Epithelial cell of prostate (primary cell): ENCODE results near the gene DCAF8L1.
"Not testable (repeated sequence)": the region's sequence is repeated elsewhere in the genome, so short reads cannot be mapped to it uniquely, and the experiment has no call there.

Experiments
- DNase-seq: peaks from one replicate; pipeline ENCODE4 v3.0.0-alpha.2; 2011; ENCODE audit warnings: low read depth, low spot score
- H3K27ac ChIP-seq: fragments of 450-650 bp; 2 replicates; pipeline ENCODE4 v1.5.1; 2017; ENCODE audit warnings: mild to moderate bottlenecking

Gene DCAF8L1

DNA sequence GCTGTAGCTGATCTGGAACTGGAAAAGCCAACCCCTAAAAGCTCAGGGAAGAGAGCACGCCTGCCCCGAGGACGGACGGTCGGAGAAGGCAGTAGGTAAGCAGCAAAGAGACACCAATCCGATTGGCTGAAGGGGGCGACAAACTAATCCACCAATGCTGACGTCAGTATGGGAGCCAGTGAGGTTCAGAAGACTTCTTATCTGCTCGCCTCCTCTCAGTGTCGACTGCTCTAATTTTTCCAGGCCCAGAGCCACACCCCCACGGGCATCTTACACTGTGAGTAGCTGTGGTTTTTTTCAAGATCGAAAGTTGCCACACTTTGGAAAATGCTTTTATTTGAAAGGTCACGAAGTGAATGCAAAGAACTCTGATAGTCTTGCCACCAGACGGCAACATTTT, at the start of gene DCAF8L1:
Gene DCAF8L1, minus strand, starts transcription at position 101 of the 400 bp plus-strand sequence. CDS start 115 bp downstream, outside the sequence.
- DNase-seq = no peak
- no peak within 1 kb of the TSS for H3K27ac ChIP-seq

DNA sequence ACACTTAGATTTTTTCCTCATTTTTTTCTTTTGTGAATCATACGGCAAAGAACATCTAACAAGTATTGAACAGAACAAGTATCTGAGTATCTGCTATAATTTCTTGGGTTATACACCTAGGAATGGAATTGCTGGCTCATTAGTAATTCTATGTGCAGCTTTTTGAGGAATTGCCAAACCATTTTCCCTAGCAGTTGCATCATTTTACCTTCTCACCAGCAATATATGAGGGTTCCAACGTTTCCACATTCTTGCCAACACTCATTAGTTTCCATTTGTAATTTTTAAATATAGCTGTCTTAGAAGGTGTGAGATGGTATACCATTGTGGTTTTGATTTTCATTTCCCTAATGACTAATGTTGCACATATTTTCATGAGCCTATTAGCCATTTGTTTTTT, 41.1 kb upstream of the DCAF8L1 start:
- no peak for DNase-seq

DNA sequence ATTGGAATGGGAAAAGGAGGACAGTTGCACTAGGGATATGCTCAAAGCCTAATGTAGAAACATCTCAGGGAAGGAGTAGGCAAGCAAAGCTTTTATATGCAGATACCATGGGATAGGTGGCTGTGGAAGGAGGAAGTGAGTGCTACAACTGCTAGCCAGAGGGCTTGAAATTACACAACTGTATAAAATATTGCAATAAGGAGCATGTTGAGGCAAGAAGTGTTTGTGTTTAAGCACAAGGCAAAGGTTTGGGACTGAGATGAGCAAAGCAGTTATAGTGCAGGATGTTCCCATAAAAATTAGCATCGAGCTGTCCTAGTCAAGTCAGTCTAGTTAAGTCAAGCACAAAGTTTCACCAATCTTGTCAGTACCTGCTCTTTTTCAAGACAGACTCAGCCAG, 35.6 kb upstream of the DCAF8L1 start:
- peak; percentile 22 for DNase-seq
- H3K27ac ChIP-seq = peak overlapping the region; percentile 58

More for the DNA sequence above, 41.1 kb upstream of the DCAF8L1 start:
- no peak overlapping the region for H3K27ac ChIP-seq

DNA sequence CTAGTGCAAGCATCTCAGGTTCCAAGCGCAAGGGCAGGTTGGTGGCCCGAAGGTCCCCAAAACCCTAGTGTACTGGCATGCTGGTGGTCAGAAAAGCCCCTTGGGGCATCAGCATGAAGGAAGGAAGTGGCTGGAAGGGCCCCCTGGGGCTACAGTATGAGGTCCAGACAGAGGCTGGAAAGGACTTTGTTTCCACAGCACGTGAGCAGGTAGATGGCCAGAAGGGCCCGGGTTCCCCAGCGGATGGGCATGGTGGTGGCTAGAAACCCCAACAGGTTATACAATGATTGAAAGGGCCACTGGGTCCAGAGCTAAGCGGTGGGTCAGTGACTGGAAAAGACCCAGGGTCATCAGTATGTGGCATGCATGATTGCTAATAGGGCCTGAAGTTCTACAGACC, 34.7 kb upstream of the DCAF8L1 start:
- H3K27ac ChIP-seq = peak overlapping the region; percentile 58
- DNase-seq = no peak

DNA sequence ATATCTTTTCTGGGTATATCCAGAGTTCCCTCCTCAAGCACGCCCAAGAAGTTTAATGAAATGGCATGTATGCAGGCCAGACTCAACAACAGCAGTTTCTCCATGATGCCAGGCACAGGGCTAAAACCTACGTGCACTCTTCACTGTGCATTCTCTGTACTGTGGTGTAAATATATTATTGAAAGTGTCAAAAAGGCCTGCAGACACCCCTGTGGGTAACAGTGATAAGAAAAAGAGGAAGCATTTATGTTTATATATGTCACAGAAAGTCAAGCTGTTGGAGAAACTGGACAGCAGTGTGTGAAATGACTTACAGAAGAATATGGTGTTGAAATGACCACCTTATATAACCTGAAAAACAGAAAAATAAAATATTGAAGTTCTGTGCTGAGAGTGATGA, 29.6 kb upstream of the DCAF8L1 start:
- DNase-seq = no peak
- no peak overlapping the region for H3K27ac ChIP-seq

DNA sequence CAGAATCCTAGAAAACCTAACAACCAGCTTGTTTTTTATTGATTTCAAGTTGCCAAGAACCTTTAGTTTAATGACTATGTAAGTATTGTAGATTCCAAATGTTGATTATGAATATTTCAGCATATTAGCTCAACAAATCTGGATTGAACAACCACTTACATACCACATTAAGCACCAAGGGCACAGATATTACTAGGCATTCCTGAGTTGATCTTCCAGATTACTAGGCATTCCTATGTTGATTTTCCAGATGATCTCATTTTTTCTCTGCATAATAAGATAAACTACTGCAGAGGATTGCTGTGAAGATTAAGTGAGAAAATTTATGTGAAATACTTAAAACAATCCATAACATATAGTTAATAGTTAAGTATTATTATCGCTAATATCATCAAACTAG, 17.4 kb upstream of the DCAF8L1 start:
- no peak overlapping the region for H3K27ac ChIP-seq
- DNase-seq = no peak

DNA sequence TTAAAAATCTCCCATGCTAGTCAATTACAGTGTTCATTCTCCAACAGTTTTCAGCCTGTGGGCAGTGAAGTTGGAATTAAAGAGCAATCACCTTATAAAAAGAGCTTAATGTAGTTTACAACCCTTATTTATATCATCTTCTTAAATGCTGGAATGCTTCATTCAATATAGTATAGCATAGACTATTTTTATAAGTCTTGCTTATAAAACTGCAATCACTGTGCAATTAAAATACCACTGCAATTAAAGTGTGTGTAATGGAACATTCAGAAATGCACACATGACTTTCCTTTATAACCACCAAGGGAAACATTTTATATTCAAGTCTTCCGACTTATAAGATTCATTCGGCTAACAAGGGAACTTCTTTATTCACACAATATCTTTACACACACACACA, 16.4 kb upstream of the DCAF8L1 start:
- H3K27ac ChIP-seq = no peak overlapping the region
- no peak for DNase-seq

DNA sequence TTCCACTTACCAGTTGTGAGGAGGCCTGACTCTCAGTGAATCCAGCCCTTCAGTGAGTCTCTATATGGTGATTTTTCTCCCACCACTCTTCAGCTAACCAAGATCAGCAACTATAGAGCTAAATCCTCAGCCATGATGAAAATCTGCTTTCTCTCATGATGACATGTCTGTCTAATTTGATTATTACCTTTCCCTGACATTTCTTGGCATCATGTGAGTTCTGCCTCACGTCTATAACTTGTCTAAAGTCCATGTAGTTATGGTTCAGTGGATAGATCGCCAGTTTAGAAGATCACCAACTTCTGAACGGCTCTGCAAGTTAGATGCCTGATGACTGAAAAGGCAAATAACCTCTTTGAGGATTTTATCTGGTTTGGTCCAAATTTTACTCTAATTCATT, 14.9 kb upstream of the DCAF8L1 start:
- H3K27ac ChIP-seq = no peak overlapping the region

DNA sequence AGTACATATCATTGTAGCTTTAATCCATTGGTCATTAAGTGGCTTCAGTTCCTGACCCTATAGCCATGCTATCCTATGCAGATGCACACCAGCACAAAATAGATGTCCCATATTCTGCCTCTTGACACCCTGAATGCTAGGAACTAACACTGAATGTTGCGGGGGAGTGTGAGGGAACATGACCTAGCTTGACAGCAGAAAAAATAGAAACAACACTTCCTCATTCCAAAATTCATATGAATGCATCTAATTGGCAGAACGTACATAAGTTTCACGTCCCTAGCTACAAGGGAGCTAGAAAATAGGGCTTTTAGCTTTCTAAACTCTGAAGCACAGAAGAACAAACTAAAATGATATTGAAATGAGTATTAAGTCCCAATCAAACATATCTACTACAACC, 14.4 kb upstream of the DCAF8L1 start:
- no peak for DNase-seq
- H3K27ac ChIP-seq = no peak overlapping the region

More for the DNA sequence above, 14.9 kb upstream of the DCAF8L1 start:
- DNase-seq = no peak

DNA sequence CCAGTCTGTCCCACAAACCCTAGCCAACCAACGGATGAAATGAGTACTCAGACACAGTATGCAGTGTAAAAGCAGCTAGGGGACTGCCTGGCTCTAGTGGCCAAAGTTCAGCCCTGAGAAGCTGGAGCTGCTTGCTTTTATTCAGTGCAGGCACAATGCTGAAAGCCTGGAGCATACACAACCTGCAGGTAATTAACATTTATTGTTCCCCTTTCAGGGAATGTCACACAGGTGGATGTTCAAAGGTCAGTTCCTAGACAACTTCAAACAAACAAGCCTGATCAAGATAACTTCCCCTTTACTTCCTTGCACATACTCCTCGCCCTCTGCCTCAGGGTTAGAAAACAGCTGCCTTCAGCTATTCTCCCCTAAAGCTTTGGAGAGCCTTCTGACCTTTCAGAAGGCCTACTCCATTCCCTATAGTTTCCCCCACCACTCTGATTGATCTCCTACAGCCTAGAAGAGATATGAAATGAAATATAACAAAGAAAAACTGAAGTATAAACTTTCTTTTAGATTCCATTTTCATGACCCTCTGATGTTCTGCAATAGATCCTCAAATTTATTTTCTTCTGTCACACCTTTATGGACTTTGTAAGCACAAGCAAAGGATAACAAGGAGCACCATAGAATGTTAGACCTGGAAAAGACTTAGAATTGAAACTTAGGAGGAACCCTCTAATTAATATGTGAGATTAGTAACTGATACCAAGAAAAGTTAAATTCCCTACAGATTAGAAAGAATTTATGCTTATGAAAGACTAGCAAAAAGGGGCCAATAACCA, 6.8 kb upstream of the DCAF8L1 start:
- DNase-seq = no peak

DNA sequence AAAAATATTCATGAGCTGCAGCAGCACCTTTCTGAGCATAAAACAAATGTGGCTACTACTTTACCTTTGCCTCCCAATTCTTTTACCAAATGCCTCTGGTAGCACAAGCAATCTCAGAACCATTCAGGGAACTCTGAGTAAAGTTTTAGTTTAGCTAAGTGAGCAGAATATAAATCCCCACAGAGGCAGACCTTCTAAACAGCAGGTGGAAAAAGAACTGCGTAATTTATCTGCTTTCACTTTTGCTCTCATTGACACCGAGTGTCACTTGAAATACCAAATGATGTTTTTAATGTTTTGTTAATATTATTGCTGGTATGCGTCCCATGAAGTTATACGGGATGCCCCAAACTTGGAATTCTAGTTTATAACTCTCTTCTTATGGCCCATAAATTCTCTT, 4.3 kb downstream of the DCAF8L1 start:
- DNase-seq, H3K27ac ChIP-seq: not testable (repeated sequence)

More for the DNA sequence above, 6.8 kb upstream of the DCAF8L1 start:
- H3K27ac ChIP-seq = no peak overlapping the region

DNA sequence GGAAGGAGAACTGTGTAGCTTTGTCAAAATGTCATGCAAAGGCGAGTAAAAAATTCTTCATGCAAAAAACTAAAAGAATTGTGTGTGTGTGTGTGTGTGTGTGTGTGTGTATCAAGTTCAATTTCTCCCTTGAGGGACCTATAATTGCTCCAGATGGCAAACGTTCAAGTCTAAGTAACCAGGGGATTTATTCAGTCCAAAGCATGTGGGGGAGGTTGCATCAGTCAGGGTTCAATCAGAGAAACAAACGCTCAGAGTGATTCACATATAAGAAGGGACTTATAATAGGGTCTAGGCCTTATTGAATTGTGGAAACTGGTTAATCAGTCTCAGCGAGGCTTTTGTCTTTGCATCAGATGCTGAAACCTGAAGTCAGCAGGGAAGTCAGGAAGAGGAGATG, 5.0 kb downstream of the DCAF8L1 start:
- no peak for DNase-seq
- no peak overlapping the region for H3K27ac ChIP-seq

DNA sequence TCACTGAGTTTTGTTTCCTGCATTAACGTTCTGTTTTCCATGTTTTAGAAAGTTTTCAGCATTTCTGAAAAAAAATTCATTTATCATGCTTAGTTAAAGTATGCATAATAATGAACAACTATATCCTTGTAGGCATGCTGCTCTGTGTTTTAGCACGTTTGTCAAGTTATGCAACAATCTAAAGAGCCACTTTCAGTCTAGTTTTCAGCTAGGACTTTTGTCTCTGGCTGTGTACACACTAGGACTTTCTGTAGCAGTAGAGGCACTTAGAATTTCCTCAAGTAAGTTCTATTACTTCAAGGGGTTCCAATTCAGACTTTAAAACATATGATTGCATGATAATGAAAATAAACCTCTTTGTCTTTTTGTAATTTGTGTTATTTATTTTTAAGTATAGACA, 12.4 kb downstream of the DCAF8L1 start:
- no peak for DNase-seq
- no peak overlapping the region for H3K27ac ChIP-seq

DNA sequence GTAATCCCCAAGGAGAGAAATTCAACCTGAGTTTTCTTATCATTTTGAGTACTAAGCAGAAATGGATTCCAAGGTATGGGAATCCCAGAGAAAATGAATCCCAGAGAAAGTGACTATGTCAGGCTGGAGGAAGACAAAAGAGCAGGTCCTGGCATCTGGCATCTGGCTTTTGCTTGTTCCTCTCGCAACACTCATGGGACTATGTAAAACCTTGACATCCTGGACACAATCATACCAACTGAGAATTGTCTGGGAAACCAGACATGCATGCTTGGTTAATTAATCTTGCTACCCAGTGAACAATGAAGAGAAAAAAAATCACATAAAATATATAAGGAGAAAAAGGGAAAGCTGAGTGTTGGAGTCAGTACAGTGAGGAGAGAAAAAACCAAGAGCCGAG, 12.9 kb downstream of the DCAF8L1 start:
- no peak for DNase-seq

DNA sequence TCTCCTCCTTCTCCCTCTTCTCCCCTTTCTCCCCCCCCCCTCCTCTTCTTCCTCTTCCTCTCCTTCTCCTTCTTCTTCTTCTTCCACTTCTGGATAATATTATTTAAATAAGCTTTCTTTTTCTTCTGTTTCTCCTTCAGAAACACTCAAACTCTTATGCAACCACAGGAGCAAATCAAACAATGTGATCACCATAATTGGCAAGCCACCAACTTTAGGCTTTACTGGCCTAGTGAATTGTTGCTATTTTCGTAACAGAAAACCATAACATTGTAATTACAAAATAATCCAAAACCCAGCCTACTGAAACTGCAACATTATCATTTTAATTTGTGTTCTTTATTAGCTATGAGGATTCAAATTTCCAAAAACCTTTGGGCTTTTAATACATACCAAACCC, 14.3 kb downstream of the DCAF8L1 start:
- no peak for DNase-seq
- H3K27ac ChIP-seq = peak overlapping the region; percentile 64

More for the DNA sequence above, 12.9 kb downstream of the DCAF8L1 start:
- no peak overlapping the region for H3K27ac ChIP-seq

DNA sequence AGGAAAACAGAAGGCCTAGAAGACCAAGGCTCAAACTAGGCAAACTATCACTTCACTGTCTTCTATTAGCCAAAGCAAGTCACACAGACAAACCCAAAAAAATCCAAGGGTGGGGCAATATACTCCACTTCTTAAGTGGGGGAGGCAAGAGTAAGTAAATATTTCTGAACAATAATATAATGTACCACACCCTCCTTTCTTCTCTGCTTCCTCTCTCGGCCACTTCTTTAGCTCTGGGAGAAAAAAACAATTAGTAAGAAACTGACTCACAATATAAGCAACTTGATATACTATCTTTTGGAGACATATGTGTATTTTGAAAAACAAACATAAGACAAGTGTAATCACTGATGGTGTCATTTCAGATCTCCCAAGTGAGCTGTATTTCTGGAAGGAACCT, 14.8 kb downstream of the DCAF8L1 start:
- peak; percentile 27 for DNase-seq
- peak overlapping the region; percentile 64 for H3K27ac ChIP-seq

DNA sequence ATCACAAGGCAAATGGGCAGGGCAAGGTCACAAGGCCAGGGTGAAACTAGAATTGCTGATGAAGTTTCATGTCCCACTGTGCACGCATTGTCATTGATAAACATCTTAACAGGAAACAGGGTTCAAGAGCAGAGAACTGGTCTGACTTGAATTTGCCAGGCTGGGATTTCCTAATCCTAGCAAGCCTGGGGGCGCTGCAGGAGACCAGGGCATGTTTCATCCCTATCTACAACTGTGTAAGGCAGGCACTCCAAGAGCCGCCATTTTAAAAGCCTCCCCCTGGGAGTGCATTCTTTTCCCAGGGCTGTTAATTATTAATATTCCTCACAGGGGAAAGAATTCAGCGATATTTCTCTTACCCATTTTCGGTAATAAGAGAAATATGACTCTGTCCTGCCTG, 15.9 kb downstream of the DCAF8L1 start:
- H3K27ac ChIP-seq = peak overlapping the region; percentile 64

DNA sequence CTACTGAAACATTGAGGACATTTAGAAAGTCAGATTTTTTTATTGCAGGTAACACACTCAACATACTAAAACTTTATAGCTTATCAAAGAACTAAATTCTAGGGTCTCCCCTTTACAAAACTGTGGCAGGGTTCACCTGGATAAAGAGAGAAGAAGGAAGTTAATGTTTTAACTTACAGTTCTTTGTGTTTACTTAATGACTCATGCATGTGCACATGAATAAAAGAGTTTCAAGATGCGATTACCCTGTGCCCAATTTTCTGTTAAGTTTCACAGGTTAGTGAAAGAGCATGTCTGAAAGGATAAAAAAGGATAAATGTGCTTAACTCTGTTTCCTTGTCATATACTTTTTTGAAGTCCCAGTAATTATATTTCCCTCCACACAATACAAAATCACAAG, 16.8 kb downstream of the DCAF8L1 start:
- H3K27ac ChIP-seq = peak overlapping the region; percentile 37
- no peak for DNase-seq

More for the DNA sequence above, 15.9 kb downstream of the DCAF8L1 start:
- DNase-seq = not testable (repeated sequence)

DNA sequence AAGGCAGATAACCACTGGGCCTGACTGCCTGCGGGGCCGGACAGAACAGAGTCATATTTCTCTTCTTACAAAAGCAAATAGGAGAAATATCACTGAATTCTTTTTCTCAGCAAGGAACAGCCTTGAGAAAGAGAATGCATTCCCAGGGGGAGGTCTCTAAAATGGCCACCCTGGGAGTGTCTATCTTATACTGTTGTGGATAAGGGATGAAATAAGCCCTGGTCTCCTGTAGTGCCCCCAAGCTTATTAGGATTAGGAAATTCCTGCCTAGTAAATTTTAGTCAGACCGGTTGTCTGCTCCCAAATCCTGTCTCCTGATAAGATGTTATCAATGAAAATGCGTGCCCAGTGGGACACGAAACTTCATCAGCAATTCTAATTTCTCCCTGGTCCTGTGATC, 20.8 kb downstream of the DCAF8L1 start:
- not testable (repeated sequence) for H3K27ac ChIP-seq, DNase-seq

DNA sequence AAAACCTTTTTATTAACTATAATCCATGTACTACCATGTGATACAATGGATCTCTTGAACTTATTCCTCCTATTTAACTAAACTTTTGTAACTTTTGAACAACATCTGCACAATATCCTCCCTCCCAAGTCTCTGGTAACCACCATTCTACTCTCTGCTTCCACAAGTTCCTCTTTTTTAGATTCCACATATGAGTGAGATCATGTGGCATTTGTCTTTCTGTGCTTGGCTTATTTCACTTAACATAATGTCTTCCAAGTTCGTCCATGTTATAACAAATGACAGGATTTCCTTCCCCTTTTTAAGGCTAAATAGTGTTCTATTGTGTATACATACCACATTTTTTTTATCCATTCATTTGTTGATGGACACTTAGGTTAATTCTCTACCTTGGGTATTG, 28.1 kb downstream of the DCAF8L1 start:
- no peak for DNase-seq
- H3K27ac ChIP-seq = no peak overlapping the region

DNA sequence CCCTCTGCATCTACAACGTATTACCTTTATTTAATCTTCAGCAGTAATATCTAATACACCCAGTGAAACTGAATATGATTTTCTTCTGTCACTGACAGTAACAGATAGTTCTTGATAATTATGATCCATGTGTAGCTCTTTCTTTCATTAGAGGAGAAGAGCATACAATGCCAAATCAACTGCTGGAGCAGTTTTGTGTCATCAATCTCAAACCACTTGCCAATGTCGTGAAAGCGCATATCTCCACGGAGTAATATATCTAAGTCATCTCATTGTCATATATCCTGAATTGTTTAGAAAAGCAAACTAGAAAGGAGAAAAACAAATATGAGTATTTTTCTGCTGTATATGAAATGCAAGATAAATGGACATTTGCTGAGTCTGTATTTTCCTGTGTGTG, 47.9 kb downstream of the DCAF8L1 start:
- DNase-seq = no peak
- H3K27ac ChIP-seq = no peak overlapping the region
